SHP77 (cell line): ENCODE results near the gene ENKUR.
"Not testable (repeated sequence)": the region's sequence is repeated elsewhere in the genome, so short reads cannot be mapped to it uniquely, and the experiment has no call there.

Experiments
- DNase-seq, 2 experiments: peaks; one replicate each; lab custom pipeline; 2025; lab: John Stamatoyannopoulos, UW

The ENKUR gene

DNA sequence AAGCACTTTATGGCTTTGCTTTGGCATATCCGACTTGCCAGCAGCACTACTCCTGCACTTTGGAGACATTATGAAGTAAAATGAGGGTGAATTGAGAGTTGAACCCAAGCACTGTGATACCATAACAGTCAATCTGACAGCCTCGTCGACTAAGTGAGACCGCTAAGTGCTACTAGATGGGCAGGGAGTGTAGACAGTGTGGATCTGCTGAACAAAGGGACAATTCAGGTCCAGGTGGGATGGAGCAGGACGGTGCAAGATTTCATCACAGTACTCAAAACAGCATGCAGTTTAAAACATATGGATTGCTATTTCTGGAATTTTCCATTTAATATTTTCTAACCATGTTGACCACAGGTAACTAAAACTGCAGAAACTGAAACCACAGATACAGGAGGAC is 42.8 kb downstream of the ENKUR start:
- no peak for DNase-seq

DNA sequence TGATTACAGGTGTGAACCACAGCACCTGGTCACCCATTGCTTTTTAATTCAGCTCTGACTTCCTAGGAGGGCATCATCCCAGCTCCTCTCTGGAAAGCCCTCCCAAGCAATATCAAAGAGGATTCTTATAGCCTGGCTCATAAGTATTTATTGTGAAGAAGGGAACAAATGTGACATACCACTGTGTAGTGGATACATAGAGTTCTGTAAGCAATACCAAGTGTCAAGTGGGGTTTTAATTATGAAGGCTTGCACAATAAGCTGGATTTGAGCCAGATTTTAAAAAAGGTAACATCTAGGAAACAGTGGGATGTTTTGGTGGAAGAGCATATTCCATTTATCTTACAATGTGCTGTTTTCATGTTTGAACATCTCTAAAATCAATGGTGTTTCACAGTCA is 44.6 kb downstream of the ENKUR start:
- DNase-seq, result no peak

DNA sequence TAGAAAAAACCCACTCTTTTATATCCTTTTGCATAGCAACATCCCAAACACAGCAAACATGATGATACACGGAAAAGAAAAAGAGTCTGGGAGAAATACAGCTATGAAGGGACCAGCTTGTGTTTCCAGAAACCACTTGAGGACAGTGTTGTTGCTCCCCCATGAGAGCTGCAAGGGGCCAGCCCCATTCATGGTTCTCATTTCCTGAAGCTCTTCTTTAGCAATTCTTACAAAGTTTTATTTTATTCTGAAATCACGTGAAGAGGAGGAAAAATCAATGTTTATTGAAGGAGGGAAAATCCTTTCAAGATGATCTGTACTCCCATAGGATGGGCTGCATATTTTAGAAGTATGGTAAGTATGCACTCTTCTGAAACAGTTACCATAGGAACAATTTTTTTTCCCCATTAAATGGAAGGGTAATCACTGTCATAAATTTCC is 46.1 kb downstream of the ENKUR start:
- no peak for DNase-seq

DNA sequence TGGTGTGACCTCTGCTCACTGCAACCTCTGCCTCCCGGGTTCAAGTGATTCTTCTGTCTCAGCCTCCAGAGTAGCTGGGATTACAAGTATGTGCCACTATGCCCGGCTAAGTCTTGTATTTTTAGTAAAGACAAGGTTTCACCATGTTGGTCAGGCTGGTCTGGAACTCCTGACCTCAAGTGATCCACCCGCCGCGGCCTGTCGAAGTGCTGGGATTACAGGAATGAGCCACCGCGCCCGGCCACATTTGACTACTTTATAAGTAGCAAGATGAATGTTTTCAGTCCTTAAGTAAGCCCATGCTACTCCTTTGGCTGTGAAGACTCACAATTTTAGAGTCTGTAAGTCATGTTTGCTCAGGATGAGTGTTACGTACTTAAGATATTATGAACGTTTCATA is 47.0 kb downstream of the ENKUR start:
- DNase-seq, result not testable (repeated sequence)

DNA sequence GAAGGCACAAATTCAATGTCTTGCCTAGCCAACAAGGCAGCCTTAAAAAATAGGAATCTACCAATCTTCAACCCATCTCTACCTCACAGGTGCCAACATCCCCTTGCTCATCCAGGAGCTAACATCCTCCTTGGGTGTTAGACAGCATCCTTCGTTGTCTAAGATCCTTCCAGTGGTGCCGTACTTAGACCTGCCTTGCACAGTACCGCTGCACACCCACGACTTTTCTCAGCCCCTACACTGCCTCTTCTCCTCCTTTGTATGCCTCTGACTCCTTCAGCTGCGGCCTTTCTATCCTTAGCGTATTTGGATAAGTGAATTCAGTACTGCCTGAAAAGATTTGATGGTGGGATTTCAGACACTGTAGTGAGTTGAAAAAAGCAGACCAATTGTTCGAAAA is 47.6 kb downstream of the ENKUR start:
- no peak for DNase-seq

DNA sequence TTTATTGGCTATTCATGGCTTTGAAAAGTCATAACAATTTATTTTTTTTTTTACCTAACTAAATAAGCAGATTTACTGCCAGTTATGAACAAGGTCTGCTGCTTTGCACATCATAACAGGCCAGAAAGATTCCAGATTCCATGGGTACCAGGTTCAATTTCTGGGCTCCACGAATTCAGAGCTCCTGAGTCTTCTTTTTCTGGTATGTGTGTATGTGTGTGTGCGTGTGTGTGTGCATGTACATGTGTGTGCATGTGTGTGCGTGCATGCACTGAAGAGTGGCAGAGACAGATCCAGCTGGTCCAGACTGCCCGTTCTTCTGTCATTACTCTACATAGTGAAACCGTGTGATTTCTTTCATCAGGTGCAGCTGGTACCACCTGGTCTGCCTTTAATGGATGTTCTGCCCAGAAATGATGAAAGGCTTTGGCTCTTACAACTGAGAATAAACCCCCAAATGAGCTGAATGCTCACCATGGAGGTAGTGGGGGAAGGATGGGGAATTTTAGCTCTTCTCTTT is 48.9 kb downstream of the ENKUR start:
- no peak for DNase-seq

DNA sequence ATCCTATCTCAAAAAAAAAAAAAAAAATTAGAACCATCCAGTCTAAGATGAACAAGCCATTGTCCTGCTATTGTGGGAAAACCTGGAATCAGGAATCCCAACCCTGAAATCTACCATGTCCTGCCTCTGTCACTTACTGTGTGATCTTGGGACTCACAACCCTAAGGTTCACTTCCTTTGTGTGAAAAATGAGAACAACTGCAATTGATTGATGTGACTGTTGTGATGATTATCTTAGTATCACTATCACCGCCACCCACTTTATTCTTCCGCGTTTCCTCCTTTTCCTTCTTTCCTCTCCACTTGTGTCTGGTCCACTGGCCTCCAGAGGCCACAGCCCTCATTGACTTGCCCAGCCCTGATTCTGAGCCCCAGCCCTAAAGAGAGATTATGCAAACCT is 50.9 kb downstream of the ENKUR start:
- no peak for DNase-seq

DNA sequence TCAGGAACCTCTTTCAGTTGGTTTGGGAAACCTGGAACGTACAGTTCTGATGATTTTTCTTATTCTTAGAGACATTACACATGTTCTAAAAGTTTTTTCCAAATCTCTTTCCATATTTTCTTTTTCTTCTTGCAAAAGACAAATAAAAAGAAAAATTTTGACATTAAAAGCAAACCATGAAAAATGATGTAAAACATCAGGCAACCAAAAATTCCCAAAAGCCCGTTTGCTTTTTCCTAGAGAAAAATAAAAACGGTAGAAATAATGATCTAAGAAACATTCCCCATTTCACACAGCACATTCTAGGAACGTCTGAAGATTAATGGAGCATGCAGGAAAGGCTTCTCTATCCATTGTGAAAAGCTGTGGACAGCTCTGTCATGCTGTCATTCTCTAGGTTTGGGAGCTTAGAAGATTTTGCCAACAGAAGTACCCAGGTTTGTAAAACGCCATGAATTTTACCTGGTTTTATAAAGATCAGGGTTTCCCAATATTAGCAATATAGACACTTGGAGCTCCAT is 52.4 kb downstream of the ENKUR start:
- DNase-seq, result no peak

DNA sequence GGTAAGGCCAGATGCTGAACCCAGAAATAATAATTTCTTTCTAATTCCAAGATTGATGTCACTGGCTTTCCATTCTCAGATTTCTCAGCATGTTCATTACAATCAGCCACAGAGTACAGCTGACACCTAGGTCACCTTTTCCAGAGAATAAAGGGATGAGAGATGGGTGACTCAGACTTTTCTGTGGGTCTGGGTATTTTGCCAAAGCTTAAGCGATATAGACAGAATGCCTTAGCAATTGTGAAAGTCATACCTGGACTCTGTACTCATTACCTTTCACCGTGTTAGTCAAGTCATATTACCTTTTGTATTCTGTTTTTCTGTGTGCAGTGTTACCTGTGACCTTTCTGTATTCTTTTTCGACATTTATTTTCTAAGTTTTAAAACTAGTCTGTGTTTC is 53.0 kb downstream of the ENKUR start:
- DNase-seq, result no peak

DNA sequence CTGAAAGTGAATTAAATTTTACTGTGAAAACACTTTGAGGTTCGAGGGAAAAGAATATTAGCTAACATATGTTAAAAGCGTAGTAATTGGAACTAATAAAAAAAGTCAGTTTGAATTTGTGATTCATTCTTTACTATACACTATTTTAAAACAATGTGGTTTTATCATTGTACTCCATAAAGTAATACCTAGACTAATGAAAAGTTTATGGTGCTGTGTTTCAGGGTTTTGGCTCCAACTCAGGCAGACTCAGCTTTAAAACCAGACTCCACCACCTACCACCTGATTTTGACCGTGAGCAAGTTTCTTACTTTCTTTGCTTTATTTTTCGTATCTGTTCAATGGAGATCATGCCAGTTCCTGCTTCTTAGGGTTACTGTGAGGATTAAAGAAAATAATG is 54.4 kb downstream of the ENKUR start:
- no peak for DNase-seq

DNA sequence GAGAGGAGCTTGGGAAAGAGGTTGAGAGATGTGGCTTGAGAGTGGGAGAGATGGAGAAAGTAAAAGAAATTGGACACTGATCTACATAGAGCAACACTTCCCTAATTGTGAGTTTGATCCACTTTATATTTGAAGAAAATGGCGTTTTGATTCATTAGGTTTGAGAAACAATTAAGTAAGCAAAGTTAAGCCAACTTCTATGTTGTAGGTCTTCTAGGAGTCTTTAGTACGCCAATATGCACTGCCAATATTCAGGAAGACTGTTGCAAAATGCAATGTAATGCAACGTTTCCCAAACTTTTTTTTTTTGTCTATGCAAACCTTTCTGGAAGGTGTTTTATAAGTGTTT is 56.6 kb downstream of the ENKUR start:
- DNase-seq, result no peak

DNA sequence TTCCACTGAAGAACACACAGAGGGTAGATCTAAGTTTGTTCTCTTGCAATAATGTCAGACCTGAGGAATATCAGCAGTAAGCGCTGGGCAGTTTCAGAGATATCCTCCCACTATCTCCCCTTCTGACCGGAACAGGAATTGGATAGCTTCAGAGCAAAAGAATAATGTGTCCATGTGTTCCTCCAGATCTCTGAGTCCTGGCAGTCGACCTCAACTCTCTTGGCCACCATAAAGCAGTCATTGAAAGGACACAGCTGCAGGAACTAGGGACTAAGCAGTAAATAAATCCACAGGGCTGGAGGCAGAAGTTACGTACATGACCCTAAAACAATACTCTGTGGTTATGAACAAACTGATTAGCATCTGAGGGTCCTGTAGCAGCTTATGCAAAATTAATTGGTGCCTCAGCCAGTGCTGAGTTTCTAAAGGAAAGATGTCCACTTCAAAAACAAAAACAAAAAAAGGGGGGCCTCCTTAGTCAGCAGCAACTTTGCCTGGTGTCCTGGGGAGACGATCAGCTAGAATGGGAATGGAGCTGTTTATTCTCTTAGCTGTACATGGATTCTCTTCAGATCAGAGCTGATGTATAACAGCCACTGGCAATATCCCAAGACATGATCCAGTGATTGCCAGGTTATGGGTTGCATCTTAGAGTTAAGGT is 57.1 kb downstream of the ENKUR start:
- no peak for DNase-seq

DNA sequence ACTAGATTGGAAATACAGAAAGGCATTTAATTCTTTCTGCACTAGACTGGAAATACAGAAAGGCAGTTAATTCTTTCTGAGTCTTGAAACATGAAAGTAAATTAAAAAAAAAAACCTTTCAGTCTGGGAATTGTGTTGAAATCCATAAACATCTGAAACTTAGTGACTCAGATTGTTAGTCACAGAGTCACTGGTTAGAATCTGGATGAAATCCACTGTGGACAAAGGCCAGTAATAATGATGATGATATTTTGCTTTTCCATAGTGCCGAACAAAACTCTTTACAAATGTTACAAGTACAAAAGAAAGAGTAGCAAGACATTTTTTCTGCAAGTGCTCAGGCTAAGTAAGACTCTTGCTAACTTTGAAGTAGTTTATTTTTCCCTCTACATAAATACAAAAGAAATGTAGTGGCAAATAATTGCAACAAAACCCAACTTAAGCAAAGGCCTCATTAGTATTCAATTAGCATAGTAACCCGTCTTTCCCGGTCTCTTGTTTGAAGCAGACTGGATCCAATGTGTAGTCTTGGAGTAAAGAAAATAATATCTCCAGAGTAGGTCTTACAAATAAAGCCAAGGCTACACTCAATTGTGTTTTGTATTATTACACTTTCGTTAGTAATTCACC is 57.8 kb downstream of the ENKUR start:
- no peak for DNase-seq

DNA sequence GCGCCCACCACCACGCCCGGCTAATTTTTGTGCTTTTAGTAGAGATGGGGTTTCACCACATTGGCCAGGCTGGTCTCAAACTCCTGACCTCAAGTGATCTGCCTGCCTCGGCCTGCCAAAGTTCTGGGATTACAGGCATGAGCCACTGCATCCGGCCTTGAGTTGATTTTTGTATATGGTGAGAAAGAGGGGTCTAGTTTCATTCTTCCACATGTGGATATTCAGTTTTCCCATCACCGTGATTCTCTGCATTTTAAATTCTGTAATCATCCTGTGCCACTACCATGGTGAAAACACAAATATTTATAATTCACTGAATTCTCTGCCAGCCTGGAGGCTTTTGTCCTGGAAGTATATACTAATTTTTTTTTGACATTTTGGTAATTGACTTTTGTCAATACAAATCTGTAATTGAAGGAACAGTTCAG is 58.3 kb downstream of the ENKUR start:
- not testable (repeated sequence) for DNase-seq

DNA sequence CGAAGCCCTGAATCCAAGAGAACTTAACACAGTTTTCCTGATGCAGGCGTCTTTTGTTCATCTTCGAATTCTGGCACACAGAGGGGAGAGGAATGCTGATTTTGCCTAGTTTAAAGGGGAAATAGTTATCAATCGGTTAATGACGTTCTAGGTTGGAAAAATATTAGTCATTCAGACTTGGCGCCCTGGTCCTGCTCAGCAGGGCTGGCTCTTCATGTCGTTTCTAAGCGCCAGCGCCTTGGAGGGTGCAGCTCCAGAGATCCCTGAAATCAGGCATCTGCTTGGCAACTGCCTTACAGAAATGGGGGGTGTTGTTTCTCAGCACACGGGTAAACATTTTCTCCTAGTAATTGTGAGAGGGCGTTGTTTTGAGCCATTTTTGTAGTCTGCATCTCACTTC is 62.3 kb downstream of the ENKUR start:
- DNase-seq, result no peak

DNA sequence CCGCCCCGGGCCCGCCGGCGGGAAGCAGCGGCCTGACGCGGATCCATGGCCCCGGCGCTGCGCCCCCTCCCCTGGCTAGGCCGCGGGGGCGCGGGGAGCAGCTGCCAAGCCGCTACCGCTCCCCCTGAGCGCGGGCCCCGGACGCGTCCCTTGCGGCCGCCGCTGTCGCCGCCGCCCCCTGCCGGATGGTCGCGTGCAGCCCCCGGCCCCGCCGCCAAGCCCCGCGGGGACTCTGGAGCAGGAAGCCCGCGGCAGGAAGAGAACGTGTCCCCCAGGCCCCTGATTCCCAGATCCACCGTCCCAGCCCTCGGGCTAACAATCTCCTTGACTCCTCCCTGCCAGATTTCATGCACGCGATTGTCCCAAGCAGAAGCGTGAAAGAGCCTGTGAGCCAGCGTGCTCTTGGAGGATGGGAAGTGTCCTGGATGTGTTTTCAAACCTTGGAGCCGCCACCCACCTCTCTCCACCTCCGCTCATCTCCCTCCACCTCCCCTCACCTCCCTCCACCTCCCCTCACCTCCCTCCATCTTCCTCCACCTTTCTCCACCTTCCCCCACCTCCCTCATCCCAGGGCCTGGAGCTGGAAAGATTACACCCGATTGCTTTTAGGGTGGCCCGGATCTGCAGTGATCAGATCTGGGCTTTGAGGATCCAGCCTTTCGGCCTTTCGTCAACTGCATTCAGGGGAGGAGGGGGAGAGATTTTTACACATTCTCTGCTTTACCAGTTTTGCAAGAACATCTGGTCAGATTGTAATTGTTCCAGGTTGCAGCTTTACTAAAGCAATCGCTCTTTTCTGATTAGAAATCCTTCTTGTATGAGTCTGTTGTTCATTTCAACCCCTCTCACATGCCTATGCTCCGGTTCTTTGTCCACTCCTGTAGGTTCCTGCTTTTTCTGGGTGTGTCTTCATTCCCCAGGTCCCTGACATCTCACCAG is 63.0 kb downstream of the ENKUR start:
- peak; percentile 29 to 56 for DNase-seq

DNA sequence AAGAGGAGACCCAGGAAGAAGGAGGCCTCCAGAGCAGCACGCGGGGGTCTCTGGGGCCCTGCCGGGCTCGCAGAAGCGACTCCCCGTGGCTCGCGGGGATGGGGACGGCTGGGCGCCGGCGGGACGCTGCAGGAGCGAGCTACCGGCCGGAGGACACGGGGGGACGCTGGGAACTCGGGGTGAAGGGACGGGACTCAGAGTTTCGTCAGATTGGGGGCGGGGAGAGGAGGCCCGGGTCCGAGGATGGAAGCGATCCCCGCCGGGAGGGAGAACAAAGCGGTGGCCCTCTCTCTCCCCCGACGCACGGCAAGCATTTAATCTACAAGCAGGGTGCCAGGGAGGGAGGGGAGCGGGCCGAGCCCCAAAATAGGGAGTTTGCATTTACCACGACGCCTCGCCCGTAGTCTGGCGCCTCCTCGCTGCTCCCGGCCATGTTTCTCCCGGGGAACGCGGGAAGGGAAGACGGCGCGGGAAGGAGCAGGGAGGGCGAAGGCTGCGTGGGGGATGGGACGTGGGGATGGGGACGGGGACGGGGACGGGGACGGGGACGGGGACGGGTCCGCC is 63.7 kb downstream of the ENKUR start, which contains the start of gene PRTFDC1:
TSS of gene PRTFDC1 (minus strand) at position 464 of the 564 bp plus-strand sequence. CDS start at position 433, 31 bp downstream.
- DNase-seq, result peak; percentile 14 to 20

DNA sequence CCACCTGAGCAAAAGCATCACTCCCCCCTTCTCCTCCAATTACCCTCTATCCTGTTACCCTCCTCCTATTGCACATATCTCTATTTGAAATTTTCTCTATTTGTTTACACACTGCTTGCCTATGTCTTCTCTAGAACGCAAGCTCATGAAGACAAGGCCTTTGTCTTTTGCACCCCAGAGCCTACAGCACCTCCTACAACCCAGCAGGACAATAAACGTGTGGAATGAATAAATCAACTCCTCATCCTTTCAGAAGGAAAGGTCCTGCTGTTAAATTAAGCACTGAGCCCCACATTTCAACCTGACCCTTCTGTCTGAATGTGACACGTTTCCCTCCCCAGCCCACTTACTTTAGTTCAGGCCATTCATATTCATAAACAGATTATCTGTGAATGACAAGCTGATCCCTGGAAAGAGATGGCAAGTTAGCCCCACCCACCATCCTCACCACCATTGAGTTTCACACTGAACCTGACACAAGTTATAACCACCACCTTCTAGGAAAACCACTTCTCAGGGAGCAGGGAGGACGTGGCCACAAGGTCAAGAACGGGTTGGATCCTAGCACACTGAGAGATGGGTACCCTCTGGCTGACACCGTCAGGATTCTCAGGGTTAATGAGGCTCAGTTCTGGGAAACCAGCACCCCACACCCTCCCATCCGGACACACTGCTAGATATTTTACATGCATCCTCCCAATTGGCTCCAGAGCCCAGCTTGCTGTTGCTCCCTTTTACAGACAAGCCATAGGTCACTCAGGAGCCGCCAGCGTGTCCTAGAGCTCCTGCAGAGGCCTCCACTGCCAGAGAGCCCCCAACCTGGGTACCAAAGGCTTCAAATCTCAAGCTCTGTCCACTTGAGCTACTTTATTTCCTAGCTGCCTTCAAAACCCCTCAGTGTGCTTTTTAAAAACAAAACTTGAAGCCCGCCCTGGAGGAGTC is 64.5 kb downstream of the ENKUR start:
- DNase-seq, result peak; percentile 38 to 43

DNA sequence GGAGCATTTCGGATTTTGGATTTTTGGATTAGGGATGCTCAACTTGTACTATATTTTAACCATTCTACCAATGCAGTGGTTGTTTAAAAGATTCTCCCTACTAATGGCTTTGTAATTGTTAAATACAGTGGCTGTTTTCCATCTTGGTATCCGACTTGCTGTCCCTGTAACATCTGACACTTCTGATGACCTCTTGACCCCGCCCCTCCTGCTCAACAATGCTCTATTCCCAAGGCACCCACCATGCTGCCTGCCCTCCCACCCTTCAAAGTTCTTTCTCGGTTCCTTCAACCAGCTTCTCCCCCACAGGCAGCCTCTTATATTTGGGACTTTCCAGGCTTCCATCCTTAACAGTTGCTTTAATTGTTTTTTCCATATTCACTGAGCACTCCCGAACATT is 65.5 kb downstream of the ENKUR start:
- no peak for DNase-seq

DNA sequence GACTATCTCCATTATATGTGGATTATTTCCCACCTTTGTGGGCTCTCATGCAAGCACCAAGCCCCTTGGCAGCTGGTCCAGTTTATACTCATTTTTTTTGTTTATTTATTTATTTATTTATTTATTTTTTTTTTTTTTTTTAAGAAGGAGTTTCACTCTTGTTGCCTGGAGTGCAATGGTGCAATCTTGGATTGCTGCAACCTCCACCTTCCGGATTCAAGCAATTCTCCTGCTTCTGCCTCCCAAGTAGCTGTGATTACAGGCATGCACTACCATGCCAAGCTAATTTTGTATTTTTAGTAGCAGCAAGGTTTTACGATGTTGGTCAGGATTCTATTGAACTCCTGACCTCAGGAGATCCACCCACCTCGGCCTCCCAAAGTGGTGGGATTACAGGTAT is 66.3 kb downstream of the ENKUR start:
- no peak for DNase-seq
